Natural killer cell (primary cell): ENCODE data around the gene TMEM184A. TPM values are rescaled to one million over a fixed set of nuclear protein-coding genes. Genes with fewer than 3 reads are reported as not detected.

Experiments
- ATAC-seq, 3 donors: fragments of 150-1000 bp in 2 of 3; fragments of 200-7000 bp in 1 of 3; cut with Tn5 transposase; 1 replicate in 1 of 3; 2 replicates in 2 of 3; pipeline ENCODE4 v1.10.0; 2021; ENCODE audit warnings: mild to moderate bottlenecking in 2 of 3, moderate library complexity in 2 of 3
- DNase-seq, 2 donors: peaks; one replicate each; pipeline versions ENCODE4 v3.0.0 to v3.0.0-alpha.2; 2013 to 2021; ENCODE audit warnings: mixed read lengths in 1 of 2
- H3K27ac ChIP-seq: one replicate; pipeline ENCODE4 v1.5.1; 2013; ENCODE audit warnings: mild to moderate bottlenecking, low read length
- H3K27me3 ChIP-seq: one replicate; pipeline ENCODE4 v1.6.1; 2013; ENCODE audit warnings: low read length; ENCODE audit not compliant: control insufficient read depth, insufficient read depth
- H3K36me3 ChIP-seq: one replicate; pipeline ENCODE4 v1.6.1; 2013; ENCODE audit warnings: low read length; ENCODE audit not compliant: control insufficient read depth, insufficient read depth
- H3K4me1 ChIP-seq: one replicate; pipeline ENCODE4 v1.6.1; 2013; ENCODE audit warnings: low read length; ENCODE audit not compliant: control insufficient read depth, insufficient read depth
- H3K4me3 ChIP-seq: one replicate; pipeline ENCODE4 v1.5.1; 2013; ENCODE audit warnings: low read length
- H3K9me3 ChIP-seq: one replicate; pipeline ENCODE4 v1.6.1; 2013; ENCODE audit warnings: low read length; ENCODE audit not compliant: control insufficient read depth, insufficient read depth
- H3K27ac Mint-ChIP-seq, 2 donors: one replicate each; pipeline ENCODE4 v1.8.0; 2022; ENCODE audit warnings: mild to moderate bottlenecking in 2 of 2, mixed read lengths in 2 of 2, moderate library complexity in 1 of 2
- H3K27me3 Mint-ChIP-seq, 2 donors: one replicate each; pipeline ENCODE4 v1.8.0; 2022; ENCODE audit warnings: low read depth in 2 of 2, mixed read lengths in 2 of 2
- H3K36me3 Mint-ChIP-seq: one replicate; pipeline ENCODE4 v1.8.0; 2022; ENCODE audit warnings: mixed read lengths
- H3K4me1 Mint-ChIP-seq, 2 donors: one replicate each; pipeline ENCODE4 v1.8.0; 2022; ENCODE audit warnings: mixed read lengths in 2 of 2
- H3K4me3 Mint-ChIP-seq: one replicate; pipeline ENCODE4 v1.8.0; 2022; ENCODE audit warnings: mild to moderate bottlenecking, moderate library complexity, mixed read lengths
- H3K9me3 Mint-ChIP-seq, 2 donors: one replicate each; pipeline ENCODE4 v1.8.0; 2022; ENCODE audit warnings: mixed read lengths in 2 of 2
- CTCF ChIP-seq: fragments of 200-600 bp; IDR thresholded peaks from one replicate; pipeline ENCODE4 v1.8.0; 2022; ENCODE audit warnings: antibody characterized with exemption
- WGBS: methylation state at CpG from one replicate; pipeline ENCODE4 v1.1.7; 2013; ENCODE audit warnings: missing lambda C conversion rate; ENCODE audit not compliant: insufficient coverage; 5-methylcytosine and 5-hydroxymethylcytosine counted together
- intact Hi-C: fragments of 100-400 bp; cut with micrococcal nuclease; formaldehyde crosslinking; loops from one replicate; pipeline ENCODE4 v1.14.2; 2022
- total RNA-seq, 4 donors: library from RNA; stranded (reverse); fragments of 120-200 nt in 1 of 4; gene quantifications; one replicate each; pipeline versions ENCODE4 v1.2.3 to v1.2.4, GENCODE V29; 2013 to 2022

The TMEM184A gene
- total RNA-seq, 3 donors from 2014 or later (not counting 1 experiment from before 2014, with no cell fraction given): 0.14 TPM; not detected in 2

- Histone ChIP-seq H3K36me3 (peaks cover 46% of the 10 kb centered on the region), H3K27me3 (no peaks in the 10 kb centered on the region), H3K4me1 (no peaks in the 10 kb centered on the region), H3K9me3 (no peaks in the 10 kb centered on the region), H3K4me3 (no peak overlapping the region), H3K27ac (no peak overlapping the region)
- ATAC-seq: no peak
- DNase-seq: no peak
- H3K27me3 Mint-ChIP-seq: no peaks in the 10 kb centered on the region
- no peak for TF ChIP-seq CTCF
- H3K4me1 Mint-ChIP-seq: no peaks in the 10 kb centered on the region
- H3K4me3 Mint-ChIP-seq: no peak overlapping the region
- H3K27ac Mint-ChIP-seq: no peak overlapping the region
- no peaks in the 10 kb centered on the region for H3K36me3 Mint-ChIP-seq
- H3K9me3 Mint-ChIP-seq: no peaks in the 10 kb centered on the region
- 95% methylated on average over 26 of the region's 26 CpGs for WGBS
- intact Hi-C loops: no loop called here
These were observed 62.4 kb downstream of the TMEM184A start for GRCh38 chr7:1493571-1493970.

- Histone ChIP-seq H3K4me1 (no peaks in the 10 kb centered on the region), H3K36me3 (peaks cover 47% of the 10 kb centered on the region), H3K4me3 (no peak overlapping the region), H3K27me3 (no peaks in the 10 kb centered on the region), H3K9me3 (no peaks in the 10 kb centered on the region), H3K27ac (no peak overlapping the region)
- TF ChIP-seq CTCF: no peak
- no peak overlapping the region for H3K27ac Mint-ChIP-seq
- H3K27me3 Mint-ChIP-seq: no peaks in the 10 kb centered on the region
- H3K4me3 Mint-ChIP-seq: no peak overlapping the region
- H3K4me1 Mint-ChIP-seq: no peaks in the 10 kb centered on the region
- ATAC-seq: no peak
- H3K9me3 Mint-ChIP-seq: no peaks in the 10 kb centered on the region
- H3K36me3 Mint-ChIP-seq: no peaks in the 10 kb centered on the region
- intact Hi-C loops: no loop called here
- 93% methylated on average over 20 of the region's 20 CpGs for WGBS
- no peak for DNase-seq
These were observed 62.9 kb downstream of the TMEM184A start for GRCh38 chr7:1493129-1493528.

GRCh38 chr7:1492640-1493039 lies 63.4 kb downstream of the TMEM184A start:
- intact Hi-C loops: no loop called here
- DNase-seq (no peak), ATAC-seq (no peak)
- WGBS: 93% methylated on average over 18 of the region's 33 CpGs
- H3K36me3 Mint-ChIP-seq: no peaks in the 10 kb centered on the region
- H3K27ac Mint-ChIP-seq: no peak overlapping the region
- H3K9me3 ChIP-seq: no peaks in the 10 kb centered on the region
- no peak overlapping the region for H3K4me3 Mint-ChIP-seq
- H3K4me1 Mint-ChIP-seq: no peaks in the 10 kb centered on the region
- no peaks in the 10 kb centered on the region for H3K9me3 Mint-ChIP-seq
- H3K27ac ChIP-seq: no peak overlapping the region
- TF ChIP-seq CTCF: no peak
- H3K27me3 Mint-ChIP-seq: no peaks in the 10 kb centered on the region
- H3K4me1 ChIP-seq: no peaks in the 10 kb centered on the region
- H3K36me3 ChIP-seq: peaks cover 47% of the 10 kb centered on the region
- H3K27me3 ChIP-seq: no peaks in the 10 kb centered on the region
- H3K4me3 ChIP-seq: no peak overlapping the region

Other genes with a start within 250 kb of the TMEM184A start
- gene MICALL2, start 96.7 kb downstream of the TMEM184A start, total RNA-seq: 1 to 10 TPM; 2.5 to 4.4 (median 2.8) TPM
- gene INTS1, start 51.8 kb downstream of the TMEM184A start, total RNA-seq: 100 to 1,000 TPM in 2 of 3 donors, 10 to 100 TPM in 1; 92.7 to 115 (median 111) TPM
- 10 to 100 TPM; 57.9 to 71.3 (median 62.8) TPM for gene MAFK, start 25.5 kb downstream of the TMEM184A start, total RNA-seq
- 10 to 100 TPM; 19.0 to 21.4 (median 20.5) TPM for gene PSMG3, start 13.8 kb upstream of the TMEM184A start, total RNA-seq
- under 1 TPM in 2 of 3 donors, not detected in 1; 0.30 to 0.45 TPM for gene ELFN1, start 114.1 kb upstream of the TMEM184A start, total RNA-seq